GM19043 (cell line): ENCODE measurements around the gene ARHGAP22.

Experiments
- ATAC-seq: cut with Tn5 transposase; IDR thresholded peaks from one replicate; pipeline ENCODE4 v1.9.1; 2021; ENCODE audit warnings: low read depth; ENCODE audit not compliant: unreplicated experiment

ARHGAP22 gene

GRCh38 chr10:48501787-48502771 lies 102.8 kb downstream of the ARHGAP22 start:
- ATAC-seq = no peak

DNA sequence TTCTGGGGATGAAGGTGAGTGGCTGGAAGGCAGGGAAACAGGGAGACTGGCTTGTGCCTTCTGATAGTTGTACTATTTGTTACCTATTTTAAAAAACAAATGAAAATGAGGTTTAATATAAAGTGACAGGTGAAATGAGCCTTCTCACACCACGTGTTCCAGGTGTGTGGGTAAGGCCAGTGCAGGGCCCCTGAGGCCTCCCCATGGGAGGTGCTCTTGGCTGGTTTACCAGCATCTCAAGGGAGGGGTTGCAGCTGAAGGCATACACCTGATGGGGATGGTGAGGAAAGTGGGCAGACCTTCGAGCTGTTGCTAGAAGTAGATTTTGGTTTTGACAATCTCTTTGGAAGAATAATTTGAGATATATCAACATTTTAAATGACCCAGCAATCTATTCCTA lies 103.6 kb downstream of the ARHGAP22 start:
- no peak for ATAC-seq

DNA sequence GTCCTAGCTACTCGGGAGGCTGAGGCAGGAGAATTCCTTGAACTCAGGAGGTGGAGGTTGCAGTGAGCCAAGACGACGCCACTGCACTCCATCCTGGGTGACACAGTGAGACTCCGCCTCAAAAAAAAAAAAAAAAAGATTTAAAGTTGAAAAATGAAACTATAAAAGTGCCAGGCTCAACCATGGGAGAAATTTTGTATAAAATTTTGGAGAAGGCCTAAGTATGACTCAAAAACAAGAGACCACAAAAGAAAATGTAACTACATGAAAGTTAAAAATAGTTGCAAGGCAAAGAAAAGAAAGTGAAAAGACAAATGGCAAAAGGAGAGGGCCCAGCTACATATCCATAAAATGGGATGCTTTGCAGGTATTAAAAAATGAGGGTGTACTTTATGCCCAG lies 104.1 kb downstream of the ARHGAP22 start:
- ATAC-seq = no peak

DNA sequence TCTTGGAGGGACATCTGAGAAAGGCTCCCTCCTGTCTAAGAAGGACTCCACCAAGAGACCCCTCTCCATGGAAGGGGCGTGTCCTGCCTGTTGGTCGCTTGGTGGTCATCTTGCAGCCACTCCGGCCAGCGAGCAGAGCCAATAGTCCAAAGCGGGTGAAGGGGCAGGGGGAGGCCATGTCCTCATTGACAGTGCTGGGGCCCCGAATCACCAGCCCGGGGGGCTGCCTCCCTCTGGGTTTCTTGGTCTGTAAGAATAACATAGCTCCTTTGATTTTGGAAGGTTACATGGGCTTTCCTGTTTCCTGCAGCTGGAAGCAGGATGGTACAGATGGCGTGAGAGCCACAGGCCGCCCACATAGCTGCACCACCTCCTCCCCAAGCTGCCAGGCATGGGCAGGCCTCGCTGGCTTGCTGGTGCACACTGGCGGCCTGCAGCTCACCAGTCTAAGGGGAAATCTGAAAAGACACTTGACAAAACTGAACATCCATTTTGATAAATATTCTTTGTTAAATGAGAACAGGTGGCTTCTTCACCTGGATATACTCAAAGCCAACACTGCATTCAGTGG lies 105.8 kb downstream of the ARHGAP22 start:
- no peak for ATAC-seq

- no peak for ATAC-seq
Observed at GRCh38 chr10:48497780-48498770, 106.8 kb downstream of the ARHGAP22 start.

DNA sequence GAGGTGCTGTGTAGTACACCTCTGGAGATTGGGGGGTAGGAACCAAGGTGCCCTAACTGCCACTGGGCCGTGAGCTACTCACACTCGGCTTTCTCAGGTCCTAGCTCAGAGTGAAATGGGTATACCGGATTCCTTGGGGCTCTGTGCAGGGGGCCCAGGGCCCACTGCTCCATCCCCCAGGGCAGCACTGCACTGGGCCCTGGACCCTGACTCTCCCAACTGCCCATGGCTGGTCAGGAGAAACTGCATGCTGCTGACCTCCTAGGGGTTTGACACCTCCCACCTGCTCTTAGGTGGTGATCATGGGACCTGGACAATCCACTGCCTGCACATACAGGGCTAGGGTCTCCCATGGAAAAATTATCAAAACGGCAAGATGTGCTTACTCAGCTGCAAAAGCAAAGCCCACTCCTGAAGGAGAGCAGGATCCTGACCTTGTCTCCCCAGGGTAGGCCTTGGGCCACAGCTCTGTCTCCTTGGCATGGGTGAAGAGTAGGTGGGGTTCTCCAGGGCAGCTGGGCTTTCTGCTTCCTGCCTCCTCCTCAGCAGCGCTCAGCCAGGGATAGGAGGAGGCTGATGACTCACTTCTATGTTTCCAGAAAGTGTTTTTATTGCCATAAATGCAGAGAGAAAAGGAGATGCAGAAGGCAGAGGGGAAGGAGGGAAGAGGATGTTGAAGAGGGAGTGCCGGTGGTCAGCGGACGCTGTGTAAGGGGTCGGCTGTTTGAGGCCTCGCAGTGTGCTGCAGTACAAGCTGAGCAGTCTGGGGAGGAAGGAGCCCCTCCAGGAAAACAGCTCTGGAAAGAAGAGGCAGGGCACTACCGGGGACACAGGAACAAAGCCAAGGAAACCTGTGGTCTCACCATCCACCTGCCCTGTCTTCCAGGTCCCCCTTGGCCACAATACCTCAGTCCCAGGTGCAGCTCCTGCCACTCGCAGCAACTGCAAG lies 107.8 kb downstream of the ARHGAP22 start:
- no peak for ATAC-seq

GRCh38 chr10:48496105-48496830 lies 108.6 kb downstream of the ARHGAP22 start:
- no peak for ATAC-seq

- no peak for ATAC-seq
Observed at GRCh38 chr10:48495282-48496045, 109.4 kb downstream of the ARHGAP22 start.

DNA sequence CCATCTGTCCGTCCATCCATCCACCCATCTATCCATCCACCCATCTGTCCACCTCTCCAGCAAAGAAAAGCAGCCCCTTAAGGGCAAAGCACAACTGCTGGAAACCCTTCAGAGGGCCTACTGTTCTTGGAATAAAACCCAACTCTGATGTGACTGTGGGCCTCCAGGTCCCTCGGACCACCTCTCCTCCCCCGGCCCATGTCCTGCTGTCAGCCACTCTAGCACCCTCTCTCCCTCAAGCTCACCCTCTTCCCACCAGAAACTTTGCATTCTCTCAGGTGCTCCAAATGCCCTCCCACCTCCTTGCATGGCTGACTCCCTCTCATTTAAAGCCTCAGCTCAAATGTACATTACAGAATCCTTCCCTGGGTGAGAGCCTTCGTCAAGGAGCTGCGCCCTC lies 110.3 kb downstream of the ARHGAP22 start:
- ATAC-seq = no peak

DNA sequence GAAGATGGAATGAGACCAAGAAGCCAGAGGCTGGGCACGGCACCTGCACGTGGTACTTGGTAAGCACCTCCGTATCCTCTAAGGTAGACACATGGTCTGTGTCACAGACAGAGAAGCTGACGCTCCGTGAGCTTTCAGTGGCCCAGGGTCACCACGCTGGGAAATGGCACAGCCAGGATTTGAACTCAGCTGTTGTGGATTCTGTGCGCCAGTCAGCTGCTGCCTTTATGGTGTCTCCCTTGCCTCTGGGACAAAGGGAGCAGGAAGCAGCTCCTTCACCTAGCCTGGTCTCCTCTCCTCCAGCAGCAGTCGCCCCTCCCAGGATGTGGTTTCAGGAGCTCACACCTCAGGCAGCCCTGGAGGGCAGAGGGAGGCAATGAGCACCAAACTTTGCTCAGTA lies 110.8 kb downstream of the ARHGAP22 start:
- no peak for ATAC-seq

DNA sequence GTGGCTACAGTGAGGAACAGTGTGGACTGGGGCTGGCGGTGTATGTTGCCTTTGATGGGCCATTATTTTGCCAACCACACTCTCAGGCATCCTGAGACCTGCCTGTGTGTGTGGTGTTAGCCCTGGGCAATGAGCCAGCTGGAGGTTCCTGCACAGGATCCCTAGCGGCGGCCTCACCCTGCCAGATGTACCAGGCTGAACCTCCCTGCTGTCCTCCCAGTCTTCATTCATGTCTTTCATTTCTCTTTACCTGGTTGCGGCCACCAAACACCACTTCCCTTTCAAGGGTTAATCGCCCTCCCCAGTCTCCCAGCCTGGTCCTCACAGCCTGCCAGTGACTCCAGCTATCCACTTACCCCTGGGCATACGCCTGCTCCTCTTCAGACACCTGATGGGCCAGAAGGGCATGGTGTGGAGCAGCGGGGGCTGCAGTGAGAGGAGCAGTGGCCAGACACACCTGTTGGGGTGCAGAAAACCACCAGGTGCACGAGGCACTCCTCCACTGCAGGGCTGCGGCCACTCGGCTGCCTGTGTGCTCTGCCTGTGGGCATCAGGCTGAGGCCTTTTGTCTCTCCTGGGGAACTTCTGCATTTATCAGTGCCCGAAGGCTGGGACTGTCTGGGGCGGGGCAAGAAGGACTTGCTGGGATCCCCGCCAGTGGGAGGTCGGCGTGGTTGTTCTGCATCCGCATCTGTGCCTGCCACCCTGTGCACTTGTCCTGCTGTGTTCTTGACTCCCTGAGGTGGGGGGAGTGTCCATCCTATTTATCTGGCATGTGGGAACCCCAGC lies 111.6 kb downstream of the ARHGAP22 start:
- no peak for ATAC-seq

GRCh38 chr10:48492201-48492600 lies 112.7 kb downstream of the ARHGAP22 start:
- ATAC-seq = no peak

- no peak for ATAC-seq
Observed at GRCh38 chr10:48491392-48492139, 113.3 kb downstream of the ARHGAP22 start.

DNA sequence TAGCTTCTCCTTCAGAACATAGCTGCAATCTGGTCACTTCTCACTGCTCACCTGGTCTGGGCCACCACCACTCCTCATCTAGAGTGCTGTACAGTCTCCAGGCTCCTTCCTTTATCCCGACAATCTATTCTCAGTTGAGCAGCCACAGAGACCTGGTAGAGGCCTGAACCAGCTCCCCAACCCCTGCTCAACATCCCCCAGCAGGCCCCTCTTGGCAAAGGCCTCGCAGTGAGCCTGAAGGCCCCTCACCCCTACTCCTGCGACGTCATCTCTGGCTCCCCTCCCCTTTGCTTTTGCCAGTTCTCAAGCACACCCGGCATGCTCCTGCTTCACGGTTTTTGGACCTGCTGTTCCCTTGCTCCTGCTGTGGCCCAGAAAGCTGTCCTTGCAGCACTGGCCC lies 113.9 kb downstream of the ARHGAP22 start:
- no peak for ATAC-seq

GRCh38 chr10:48490571-48490940 lies 114.3 kb downstream of the ARHGAP22 start:
- ATAC-seq = no peak

DNA sequence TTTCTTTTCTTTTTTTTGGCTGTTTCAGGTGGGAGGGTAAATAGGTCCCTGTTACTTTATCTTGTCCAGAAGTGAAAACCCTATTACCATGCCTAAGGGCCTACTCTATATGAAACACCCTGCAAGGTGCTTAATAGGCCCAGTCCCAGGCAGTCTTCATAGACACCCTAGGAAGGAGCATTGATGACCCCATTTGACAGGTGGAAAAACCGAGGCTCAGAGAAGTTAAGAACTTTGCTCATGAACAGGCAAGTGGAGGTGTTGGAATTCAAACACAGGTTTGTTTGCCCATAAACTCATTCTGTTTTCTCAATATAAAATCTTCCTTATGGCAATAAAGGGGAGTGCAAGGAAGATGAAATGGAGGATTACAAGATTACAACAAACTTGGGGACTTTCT lies 115.8 kb downstream of the ARHGAP22 start:
- ATAC-seq = no peak

GRCh38 chr10:48487244-48487643 lies 117.6 kb downstream of the ARHGAP22 start:
- ATAC-seq = no peak
